ENCODE data around the gene SIK3.

The SIK3 gene

DNA sequence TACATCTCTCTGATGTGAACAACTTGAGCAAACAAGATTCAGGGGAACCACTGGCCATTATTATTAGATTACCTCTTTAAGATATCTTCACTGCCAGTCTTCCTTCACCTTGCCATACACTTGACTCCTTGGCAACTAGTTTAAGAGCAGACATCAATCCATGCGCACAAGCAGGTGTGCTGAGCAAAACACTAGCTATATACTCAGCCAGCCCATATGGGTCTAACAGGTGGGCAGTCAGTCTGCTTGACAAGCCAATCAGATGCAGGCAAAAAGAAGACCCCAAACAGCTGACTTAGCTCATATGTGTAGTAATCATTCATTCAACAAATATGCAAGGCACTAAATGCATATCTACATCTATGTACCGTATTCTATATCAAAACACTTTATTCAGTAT, 101.2 kb downstream of the SIK3 start:
- no peak for DNase-seq

DNA sequence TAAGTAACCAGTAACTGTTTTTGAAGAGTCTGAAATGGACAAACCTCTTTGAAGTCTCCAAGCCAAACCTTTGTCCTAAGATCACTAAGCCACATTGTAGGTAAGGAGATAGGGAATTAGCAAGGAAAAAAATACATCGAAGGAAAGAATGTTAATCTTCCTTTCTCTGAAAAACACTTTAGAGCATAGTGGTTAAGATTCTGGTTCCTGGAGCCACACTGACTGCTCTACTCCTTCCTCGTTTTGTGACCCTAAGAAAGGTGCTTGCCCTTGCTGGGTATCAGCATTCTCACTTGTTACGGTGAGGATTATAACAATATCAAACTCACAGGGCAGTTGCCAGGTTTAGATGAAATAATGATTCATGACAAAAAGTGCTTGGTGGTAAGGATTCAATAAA, 104.0 kb downstream of the SIK3 start:
- DNase-seq = no peak

DNA sequence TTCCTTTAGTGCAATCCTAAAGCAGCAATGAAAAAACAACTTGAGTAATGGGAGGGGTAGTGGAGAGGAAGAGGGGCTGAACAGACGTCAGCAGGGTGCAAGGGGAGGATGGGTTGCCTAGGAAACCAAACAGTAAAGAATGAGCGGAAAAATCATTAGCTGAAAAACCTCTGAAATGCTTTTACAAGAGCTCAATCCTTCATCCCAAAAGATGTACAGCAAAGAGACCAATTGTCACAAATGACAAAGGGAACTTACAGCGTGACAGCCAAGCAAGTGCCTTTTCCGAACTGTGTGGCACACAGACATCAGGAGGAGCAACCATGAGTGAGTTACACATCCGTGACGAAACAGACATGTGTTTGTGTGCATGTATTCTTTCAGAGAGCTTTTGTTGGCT, 104.6 kb downstream of the SIK3 start:
- DNase-seq = peak; percentile 53

DNA sequence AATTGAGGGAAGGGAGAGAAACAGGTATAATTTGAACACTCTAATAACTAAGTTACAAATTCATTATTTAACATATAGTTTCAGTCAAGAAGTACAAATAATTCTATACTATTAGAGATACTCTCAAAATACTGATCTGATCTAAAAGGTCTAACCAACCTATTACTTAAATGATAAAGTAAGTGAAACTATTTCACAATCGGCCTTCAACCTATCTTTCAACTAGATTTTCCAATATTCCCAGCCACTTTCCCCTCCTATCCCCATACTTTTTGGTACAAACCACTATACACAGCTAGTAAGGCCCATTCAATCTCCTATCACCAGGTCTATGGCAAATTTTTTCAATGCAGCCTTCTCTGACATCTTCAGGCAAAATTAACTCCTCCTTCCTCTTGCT, 106.7 kb downstream of the SIK3 start:
- no peak for DNase-seq

DNA sequence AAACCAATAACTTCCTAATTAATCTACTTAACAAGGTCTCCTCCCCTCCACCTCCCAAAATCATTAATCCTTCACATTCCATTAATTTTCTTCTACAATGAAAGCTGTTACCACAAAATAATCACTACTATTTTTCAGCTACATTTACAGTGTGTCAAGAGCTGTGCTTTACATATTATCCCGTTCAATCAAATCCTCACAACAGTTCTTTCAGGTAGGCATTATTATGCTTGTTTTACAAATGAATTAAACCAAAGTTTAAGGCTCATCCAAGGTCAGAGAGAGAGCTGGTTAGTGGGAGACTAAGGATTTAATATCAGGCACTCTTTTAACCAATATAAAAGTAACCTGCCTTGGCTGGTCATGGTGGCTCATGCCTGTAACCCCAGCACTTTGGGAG, 107.4 kb downstream of the SIK3 start:
- DNase-seq = no peak

DNA sequence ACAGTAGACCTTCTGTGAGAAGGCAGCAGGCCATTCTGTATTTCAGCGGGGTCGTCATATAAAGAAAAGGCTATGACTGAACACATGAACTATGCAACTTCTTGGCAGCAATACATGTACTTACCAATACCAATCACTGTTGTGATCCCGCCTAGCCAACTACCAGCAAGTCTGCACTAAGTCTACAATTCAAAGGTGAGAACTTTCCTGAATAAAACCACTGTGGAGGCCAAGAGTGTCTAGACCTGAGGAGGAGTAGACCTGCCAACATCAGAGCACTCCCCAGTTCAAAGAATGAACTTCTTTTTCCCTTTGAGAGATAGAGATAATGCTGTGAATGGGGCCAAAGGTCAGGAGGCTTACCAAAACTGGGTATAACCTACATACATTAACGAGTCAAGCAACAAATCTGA, 108.2 kb downstream of the SIK3 start:
- DNase-seq = peak; percentile 87

DNA sequence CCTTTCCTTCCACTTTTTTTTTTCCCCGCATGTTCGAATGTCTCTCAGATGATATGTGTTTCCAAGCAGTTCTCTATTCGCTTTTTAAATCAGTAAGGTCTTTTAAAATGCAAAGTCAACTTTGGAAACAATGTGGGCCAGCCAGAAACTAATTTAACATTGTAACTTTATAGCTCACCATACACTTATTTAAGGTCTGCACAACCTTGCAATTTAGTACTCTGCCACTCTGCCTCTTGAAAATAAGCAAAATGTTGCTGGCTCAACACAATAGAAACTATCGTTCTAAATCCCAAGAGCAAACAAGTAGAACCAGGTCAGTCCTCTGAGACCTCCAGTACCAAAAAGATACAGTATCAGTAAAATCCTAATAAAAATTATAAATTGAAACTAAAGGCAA, 109.0 kb downstream of the SIK3 start:
- no peak for DNase-seq

DNA sequence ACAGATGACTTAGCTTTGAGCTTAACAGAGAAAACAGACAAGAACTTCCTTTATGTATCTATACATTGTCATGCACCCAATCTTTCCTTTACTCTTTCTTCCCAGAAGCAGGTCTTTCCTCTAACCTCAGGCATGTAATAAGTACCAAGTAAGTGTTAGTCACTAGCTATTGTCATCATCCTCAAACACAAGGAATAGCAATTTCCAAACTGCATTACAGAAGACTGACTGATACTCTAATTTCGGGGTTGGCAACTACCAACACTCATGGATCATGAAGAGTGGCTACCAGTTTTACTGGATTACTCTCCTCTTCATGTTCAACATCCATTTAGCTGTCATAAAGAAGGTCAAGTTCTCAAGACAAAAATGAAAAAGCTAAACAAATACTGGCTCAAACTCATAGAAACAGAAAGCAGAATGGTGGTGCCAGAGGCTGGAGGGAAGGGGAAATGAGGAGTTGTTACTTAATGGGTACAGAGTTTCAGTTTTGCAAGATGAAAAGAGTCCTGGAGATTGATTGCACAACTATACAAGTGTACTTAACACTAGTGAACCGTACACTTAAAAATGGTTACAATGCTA, 111.6 kb downstream of the SIK3 start:
- peak; percentile 94 for DNase-seq

DNA sequence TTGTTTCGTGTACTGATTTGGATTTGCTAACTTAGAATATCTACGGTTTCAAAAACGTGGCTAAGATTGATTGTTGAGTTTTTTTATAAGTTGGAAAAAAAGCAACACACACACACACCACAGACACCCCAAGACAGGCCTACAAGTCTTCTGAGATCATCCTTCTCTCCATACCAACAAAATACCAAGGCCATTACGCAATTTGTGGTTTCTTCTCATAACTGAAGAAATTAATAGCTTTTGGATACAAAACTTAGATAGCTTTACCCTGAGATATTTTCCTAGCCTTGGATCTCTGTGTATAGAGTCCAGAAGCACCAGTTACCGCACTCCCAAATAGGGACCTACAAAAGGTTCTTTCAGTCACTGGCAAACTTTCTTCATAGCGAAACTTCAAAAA, 113.6 kb downstream of the SIK3 start:
- peak; percentile 98 for DNase-seq

DNA sequence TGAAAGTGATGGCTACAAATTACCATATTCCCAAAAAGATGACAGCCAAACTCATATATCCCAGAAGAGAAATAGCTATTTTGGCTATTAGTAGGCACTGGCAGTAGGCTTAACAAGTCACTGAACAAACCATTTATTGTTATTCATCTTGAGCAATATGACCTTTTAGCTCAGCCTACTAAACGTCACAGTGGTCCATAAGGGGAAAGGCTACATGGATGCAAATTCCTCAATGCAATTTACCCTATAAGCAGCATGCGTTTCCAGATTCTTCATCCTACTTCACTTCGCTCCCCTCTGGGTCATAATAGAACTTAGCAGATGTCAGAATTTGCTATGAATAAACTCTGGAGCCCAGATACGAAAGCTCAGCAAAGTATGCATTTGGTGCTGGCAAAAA, 114.0 kb downstream of the SIK3 start:
- DNase-seq = peak; percentile 73

DNA sequence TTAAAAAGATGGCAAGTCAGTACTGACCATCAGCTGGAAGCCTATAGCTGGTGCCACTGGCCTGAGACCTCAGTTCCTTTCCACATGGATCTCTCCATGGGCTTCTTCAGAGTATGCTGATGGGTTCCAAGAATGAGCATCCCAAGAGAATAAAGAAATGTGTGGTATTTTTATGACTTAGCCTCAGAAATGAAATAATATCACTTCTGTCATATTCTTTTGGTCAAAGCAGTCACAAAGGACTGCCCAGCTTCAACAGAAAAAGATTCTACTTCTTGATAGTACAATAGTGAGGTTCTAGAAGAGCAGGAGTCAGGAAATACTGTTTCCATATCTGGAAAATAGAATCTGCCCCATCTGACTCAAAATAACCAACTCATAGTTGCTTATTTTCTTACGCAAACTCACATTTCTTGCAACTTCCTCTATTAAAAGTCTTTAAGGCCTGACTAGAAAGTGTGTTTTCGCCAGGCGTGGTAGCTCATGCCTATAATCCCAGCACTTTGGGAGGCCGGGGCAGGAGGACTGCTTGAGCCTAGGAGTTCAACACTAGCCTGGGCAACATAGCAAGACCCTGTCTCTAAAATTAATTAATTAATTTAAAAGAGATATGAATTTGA, 116.9 kb downstream of the SIK3 start:
- peak; percentile 54 for DNase-seq

DNA sequence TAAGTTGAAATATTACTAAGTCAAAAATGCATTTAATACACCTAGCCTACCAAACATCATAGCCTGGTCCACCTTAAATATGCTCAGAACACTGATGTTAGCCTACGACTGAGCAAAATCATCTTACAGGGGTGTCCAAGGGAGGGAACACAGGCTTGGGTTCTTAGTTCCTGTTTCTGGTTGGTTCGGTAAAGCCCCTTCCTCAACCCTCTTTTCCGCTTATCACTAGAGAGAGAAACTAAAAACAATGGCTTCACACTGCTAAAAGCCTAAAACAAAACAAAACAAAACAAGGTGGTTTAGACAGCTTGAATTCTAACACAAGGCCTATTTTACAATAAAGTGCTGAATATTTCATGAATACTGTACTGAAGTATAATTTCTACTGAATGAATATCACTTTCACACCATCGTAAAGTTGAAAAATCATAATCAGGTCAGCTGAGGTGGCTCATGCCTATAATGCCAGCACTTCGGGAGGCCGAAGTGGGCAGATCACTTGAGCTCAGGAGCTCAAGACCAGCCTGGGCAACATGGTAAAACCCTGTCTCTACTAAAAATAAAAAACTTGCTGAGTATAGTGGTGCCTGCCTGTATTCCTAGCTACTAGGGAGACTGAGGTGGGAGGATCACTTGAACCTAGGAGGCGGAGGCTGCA, 118.0 kb downstream of the SIK3 start:
- DNase-seq = no peak

DNA sequence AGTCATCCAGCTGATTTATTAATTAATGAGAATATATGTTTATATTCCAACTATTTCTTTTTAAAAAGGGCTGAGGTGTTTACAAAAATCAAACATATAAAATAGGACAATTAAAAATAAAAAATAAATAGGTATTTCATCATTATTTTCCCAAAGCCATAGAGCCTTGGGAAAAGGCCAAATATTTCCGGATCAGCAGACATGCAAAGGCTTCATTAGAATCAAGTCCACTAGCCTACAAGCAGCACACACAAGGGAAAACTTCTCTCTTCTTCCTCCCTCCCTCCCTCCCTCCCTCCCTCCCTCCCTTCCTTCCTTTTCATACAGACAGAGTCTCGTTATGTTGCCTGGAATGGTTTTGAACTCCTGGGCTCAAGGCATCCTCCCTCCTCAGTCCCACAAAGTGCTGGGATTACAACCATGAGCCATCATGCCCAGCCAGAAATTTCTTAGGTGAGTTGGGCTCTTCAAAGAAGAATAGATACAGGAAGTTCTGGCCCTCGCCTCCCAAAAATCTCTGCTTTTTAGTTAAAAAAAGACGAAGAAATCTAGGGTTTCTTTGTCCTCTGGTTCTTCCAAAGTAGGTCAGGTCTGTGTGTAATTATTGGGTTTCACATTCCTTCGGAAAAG, 121.2 kb downstream of the SIK3 start:
- DNase-seq = peak; percentile 17

DNA sequence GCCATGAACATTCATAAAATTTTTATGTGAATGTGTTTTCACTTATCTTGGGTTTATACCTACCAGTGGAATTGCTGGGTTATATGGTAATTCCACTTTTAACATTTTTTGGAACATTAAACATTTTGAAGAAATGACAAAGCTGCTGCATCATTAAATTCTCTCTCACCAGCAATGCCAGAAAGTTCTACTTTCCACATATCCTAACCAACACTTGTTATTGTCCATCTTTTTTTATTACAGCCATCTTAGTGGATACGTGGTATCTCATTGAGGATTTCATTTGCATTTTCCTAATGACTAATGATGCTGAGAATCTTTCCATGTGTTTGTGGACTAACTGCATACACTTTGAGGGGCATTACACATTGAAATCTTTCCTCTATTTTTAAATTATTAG, 122.6 kb downstream of the SIK3 start:
- DNase-seq = no peak

DNA sequence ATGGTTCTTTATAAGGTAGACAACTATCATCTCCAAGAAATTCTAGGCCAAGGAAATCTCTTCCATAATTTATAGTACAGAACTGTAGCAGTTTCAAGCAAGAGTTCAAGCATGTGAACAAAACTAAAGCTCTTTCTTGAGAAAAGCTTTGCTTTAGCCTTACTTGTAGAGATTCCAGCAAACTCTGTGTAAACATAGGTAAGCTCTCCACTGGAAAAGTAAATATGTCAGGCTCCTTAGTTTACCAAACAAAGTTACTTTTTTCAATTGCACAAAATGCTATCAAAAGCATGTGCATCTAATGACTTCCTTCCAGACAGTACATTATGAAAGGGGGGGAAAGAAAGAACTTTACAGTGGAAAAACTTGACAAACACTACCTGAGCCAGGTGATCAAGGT, 125.0 kb downstream of the SIK3 start:
- DNase-seq = no peak

DNA sequence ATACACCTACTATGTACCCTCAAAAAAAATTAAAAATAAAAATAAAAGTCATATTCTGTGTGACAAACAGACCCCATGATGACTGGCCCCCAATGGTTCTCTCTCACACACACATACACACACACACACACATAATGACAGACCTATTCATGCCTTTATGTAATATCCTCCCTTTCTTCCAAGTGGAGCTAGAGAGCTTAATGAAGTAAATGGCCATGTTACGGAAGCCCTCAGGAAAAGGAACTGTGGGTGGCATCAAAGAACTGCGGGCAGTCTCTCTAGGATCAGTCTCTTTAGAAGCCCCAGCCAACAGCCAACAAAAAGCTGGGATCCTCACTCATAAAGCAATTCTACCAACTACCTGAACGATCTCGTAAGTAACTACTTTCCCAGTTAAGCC, 125.5 kb downstream of the SIK3 start:
- DNase-seq = no peak

DNA sequence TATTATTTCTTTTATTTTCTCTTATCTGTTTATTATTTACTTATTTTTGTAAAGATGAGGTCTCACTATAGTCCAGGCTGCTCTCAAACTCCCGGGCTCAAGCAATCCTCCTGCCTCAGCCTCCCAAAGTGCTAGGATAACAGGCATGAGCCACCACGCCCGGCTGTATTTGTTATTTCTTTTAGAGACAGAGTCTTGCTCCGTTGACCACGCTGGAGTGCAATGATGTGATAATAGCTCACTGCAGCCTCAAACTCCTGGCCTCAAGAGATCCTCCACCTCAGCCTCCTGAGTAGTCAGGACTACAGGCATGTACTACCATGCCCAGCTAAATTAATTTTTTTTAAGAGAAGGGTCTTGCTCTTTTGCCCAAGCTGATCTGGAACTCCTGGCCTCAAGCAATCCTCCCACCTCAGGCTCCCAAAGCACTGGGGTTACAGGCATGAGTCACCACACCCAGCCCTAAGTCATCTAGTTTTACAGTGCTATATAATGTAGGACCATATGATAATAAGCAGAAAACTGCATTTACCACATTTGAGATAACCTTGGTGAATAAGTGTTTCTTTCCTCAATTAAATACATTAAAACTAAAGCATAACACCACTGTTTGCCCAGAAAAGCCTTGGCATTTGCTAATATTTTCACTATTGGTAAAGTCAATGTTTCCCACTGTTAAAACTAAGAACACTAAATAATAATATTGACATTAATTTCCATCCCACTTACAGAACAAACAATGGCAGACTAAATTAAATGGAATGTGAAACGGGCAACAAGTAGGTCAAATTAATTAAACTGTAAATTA, 127.5 kb downstream of the SIK3 start:
- DNase-seq = peak; percentile 39

DNA sequence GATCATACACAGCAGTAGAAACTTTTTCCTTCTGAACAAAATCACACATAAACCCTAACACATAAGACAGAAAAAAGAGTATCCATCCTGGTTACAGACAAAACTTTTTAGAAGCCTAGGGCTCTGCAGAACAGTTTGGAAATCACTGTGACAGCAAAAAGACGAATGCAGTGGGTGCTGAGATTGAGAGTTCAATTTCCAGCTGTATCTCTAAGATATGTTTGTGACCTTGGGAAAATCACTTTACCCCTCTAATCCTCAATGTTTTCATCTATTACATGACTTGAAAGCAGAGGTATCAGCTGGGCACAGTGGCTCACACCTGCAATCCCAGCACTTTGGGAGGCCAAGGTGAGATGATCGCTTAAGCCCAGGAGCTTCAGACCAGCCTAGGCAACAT, 128.5 kb downstream of the SIK3 start:
- no peak for DNase-seq

DNA sequence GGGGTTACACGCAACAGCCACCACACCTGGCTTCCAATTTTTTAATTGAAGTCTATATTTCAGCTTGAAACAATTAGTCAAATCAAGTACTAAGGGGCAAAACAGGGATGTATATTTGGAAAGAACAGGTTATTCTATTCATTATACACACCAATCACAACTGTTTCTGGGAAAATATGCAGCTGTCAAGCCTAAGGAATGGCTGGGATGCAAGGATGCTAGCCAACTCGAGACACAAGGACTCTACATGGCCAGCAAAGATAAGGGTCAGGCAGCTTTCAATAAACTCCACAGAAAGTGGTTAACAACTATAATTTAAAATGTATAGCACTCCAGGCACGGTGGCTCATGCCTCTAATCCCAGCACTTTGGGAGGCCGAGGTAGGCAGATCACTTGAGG, 134.0 kb downstream of the SIK3 start:
- no peak for DNase-seq

DNA sequence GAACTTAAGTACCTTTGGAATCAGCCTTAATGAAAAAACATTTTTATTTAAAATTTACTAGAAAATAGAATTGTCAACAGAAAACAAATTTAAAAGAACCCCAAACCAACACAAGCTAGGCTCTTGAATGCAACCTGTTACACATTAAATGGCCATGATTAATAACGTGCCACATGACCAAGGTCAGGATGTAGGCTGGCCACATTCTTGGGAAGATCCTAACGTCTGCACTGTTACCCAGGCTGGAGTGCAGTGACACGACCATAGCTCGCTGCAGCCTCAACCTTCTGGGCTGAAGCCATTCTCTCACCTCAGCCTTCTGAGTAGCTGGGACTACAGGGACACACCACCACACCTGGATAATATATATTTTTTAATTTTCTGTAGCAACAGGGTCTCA, 134.4 kb downstream of the SIK3 start:
- DNase-seq = no peak

DNA sequence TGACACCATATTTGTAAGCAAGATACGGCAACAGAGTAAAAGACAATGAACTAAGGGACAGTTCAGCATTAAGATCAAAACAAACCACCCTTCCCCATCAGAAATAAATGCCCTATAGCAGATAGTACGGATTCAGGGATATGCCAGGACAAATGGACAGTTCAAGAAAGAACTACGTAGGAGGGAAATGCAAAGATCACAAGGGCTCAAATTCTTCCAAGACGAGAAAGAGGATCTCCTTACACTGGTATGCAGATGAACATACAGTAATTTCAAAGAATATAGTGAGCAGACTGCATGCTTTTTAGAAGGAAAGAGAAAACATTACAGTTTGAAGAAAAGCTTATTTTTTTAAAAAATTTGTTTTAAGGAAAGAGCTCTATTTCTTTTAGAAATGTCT, 136.1 kb downstream of the SIK3 start:
- DNase-seq = peak; percentile 16

DNA sequence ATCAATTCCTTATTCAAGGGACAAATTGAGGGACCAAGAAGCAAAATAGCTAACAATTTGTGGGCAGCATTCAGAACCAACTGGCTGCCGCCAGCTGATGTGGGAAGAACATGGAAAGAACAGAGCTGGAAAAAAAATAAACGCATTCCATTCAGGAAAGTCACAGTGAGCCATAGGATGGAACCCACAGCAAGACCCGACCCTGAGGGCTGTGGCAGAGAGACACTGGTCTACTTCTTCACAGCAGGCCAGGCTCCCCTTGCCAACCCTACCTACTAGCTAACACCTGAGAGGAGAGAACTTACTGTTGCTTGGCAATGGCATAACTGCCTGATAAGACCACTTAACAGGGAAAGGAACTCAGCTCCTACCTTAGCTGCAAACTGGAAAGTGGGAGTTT, 137.3 kb downstream of the SIK3 start:
- peak; percentile 80 for DNase-seq

DNA sequence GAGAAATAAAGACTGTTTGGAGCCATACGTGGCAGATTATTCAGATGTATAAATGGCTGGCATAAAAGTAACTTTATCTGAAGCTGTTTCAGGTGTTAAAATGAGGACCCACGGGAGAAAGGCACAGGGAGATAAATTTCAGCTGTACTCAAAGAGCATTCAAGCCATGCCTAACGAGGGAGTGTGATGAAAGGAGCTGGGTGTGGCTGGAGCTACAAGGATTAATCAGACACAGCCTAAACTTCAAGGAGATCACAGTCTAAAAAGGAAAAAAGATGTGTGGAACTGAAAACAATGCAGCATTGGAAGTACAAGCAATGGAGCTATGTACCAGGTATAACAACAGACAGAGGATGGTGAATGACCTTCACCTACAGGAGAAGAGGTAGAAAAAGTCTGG, 140.0 kb downstream of the SIK3 start:
- no peak for DNase-seq

Measured in fibroblast of skin of right biceps (primary cell).